Measurements from ENCODE around the gene MAT2A.

Gene MAT2A

GRCh38 chr2:85538507-85539360, at the start of gene MAT2A:
Gene MAT2A, plus strand, starts transcription at chr2:85539168. Its CDS starts 120 bp downstream, at chr2:85539288.
- DNase-seq (ENCODE audit: low read depth in 2 of 2) = peak; percentile 89 to 91

- DNase-seq (ENCODE audit: low read depth in 2 of 2) = no peak
Measured at GRCh38 chr2:85490861-85491755, 47.9 kb upstream of the MAT2A start.

- DNase-seq (ENCODE audit: low read depth in 2 of 2) = no peak
Measured at GRCh38 chr2:85496436-85496835, 42.5 kb upstream of the MAT2A start.

DNA sequence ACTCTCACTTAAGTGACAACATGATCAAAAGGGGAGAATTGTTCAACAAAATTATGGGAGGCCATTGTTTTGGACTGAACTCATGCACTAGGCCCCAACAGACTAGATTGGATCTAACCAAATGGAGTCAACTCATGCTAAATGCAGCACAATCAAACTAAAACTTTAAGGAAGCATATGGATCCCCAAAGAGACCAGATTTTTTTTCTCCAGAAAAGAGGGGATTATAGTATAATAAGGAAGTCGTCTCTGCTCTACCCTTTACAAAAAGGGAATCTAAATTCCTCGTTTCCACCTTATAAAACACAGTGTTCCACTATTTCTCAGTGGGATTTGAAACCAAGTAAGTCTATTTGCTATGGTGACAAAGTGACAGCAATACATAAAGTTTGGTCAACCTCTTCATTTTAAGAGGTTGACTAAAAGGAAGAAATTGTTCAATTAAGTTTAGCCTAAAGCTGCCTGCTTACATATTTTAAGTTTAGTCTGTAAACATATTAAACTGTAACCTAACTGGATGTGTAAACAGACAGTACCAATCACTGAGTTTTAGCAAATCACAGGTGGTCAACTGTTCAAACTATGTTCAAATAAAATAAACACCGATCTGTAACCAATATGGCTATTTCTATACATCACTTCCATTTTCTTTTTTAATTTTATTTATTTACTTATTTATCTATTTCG, 40.9 kb upstream of the MAT2A start:
- DNase-seq (ENCODE audit: low read depth in 2 of 2) = no peak

- no peak for DNase-seq (ENCODE audit: low read depth in 2 of 2)
Measured at GRCh38 chr2:85501248-85501647, 37.7 kb upstream of the MAT2A start.

- no peak for DNase-seq (ENCODE audit: low read depth in 2 of 2)
Measured at GRCh38 chr2:85502720-85503119, 36.2 kb upstream of the MAT2A start.

GRCh38 chr2:85503168-85503850, 35.7 kb upstream of the MAT2A start:
- DNase-seq (ENCODE audit: low read depth in 2 of 2) = no peak

- no peak for DNase-seq (ENCODE audit: low read depth in 2 of 2)
Measured at GRCh38 chr2:85503851-85504777, 34.9 kb upstream of the MAT2A start.

- no peak for DNase-seq (ENCODE audit: low read depth in 2 of 2)
Measured at GRCh38 chr2:85504778-85505261, 34.1 kb upstream of the MAT2A start.

- no peak for DNase-seq (ENCODE audit: low read depth in 2 of 2)
Measured at GRCh38 chr2:85505551-85506238, 33.3 kb upstream of the MAT2A start.

DNA sequence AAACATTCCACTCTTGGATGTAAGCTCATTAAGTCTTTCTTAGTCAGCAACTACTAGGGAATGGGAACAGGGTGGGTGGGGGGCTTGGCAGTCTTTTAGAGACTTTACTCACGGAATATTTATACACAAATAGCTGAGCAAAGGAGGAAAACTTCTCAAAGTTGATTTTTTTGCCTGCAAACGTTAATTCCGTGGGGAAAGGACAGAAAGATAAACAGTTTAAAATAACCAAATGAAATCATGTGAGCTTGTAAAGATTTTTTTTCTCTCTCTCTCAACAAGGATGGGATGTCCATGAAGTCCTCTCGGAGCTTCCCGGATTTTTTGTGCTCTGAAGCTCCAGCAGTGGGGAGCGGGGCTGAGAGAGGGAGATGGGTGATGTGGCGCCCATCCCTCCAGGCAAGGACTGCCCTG, 32.2 kb upstream of the MAT2A start:
- DNase-seq (ENCODE audit: low read depth in 2 of 2) = no peak

DNA sequence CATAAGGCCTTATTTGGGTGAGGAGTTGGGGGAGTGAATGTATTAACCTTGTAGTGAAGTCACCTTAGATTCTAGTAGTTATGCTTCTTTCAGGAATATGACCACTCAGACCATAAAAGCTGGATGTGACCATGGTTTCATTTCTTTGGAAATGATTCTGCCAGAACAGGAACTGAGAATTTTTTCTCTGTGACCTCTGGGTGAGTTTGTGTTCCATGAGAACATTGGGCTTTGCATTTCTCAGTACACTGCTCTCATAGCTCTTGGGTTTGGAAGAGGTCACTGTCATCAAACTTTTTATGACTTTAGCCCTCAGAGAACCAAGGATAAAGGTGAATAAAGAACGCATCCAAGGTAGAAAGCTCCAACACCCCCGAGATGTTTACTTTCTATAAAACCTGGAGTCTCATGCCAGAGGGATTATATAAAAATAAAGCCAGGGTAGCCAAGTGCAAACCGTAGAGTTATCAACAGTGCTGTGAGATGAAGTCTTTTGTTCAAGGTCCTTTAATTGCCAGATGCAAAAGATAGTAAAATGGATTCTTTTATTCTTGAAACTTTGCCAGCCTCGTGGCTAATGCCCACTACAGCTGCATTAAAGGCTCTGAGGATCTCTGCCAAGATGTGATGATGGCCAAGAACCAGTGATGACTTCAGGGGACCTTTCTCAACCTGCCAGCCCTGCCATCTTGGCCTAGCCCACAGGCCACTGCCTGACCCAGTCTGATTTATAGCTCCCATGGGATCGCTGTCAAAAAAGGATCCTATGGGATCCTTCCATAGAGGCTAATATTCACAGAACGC, 27.8 kb upstream of the MAT2A start:
- no peak for DNase-seq (ENCODE audit: low read depth in 2 of 2)

DNA sequence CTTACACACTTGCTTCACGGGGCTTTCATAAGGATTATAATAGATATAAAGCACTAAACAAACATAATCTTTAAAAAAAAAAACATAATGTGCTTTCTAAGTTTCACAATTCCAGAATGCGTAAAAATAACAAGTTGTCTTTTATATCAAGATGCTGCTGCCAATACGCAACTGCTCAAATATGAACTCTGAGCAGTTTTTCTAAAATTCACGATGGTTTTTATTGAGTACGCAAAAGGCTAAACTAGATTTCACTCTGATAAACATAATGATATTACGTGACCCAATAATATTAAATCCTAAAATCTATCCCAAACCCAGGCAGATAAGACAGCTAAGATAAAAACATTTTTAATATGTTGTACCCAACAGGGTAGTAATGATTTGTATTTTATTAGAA, 24.6 kb upstream of the MAT2A start:
- DNase-seq (ENCODE audit: low read depth in 2 of 2) = no peak

- no peak for DNase-seq (ENCODE audit: low read depth in 2 of 2)
Measured at GRCh38 chr2:85516653-85517389, 22.1 kb upstream of the MAT2A start.

DNA sequence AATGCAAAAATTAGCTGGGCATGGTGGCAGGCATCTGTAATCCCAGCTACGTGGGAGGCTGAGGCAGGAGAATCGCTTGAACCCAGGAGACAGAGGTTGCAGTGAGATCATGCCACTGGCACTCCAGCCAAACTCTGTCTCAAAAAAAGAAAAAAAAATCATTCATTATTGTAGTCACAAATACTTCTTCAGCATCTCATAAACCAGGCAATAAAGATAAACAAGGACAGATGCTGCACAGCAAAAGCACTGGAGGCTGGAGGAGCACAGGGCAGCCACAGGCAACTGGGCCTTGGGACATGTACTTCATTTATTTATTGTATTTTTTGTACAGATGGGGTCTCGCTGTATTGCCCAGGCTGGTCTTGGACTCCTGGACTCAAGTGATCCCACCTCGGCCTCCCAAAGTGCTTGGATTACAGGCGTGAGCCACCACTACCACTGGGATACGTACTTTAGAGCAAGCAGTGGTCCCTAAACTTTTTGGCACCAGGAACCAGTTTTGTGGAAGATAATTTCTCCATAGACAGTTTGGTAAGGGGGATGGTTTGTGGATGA, 16.8 kb upstream of the MAT2A start:
- DNase-seq (ENCODE audit: low read depth in 2 of 2) = no peak

GRCh38 chr2:85523062-85523902, 15.7 kb upstream of the MAT2A start:
- no peak for DNase-seq (ENCODE audit: low read depth in 2 of 2)

DNA sequence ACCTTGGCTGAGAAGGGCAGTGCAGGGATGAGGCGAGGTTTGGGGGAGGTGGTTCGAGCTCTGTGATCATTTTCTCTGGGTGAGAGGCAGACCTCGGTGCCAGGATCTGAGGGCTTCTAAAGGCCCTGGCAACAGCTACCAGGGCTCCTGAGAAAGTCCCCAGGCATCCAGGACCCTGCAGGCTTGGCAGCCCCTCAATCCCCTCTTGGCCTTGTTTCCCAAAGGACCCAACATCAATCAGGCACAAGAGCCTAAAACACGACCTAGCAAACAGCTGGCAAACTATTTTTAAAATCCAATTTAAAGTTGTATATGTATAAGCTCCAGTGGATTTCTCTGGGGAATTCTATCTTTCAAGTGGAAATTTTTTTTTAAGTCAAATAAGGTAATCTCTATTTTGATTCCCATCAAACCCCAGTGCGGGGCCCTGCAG, 15.0 kb upstream of the MAT2A start:
- DNase-seq (ENCODE audit: low read depth in 2 of 2) = no peak
